Breast epithelium (tissue), 4 donors: Measurements from ENCODE around the gene FIP1L1. TPM values are rescaled to one million over a fixed set of nuclear protein-coding genes. Genes with fewer than 3 reads are reported as not detected.

ENCODE experiments used
- DNase-seq, 2 donors: peaks; one replicate each; pipeline ENCODE4 v3.0.0-alpha.2; 2019; ENCODE audit warnings: low spot score in 2 of 2
- H3K27ac ChIP-seq, 2 donors: fragments of 200-600 bp; sonication (generic) in 1 of 2; one replicate each; pipeline ENCODE4 v1.5.1; 2016 to 2019; ENCODE audit warnings: mild to moderate bottlenecking in 1 of 2
- H3K27me3 ChIP-seq, 2 donors: fragments of 200-600 bp; sonication (generic) in 1 of 2; one replicate each; pipeline versions ENCODE4 v1.5.1 to v1.6.0; 2017 to 2019; ENCODE audit warnings: control low read depth in 1 of 2, mild to moderate bottlenecking in 1 of 2
- H3K36me3 ChIP-seq: fragments of 200-600 bp; one replicate; pipeline ENCODE4 v1.5.1; 2019
- H3K4me1 ChIP-seq, 2 donors: fragments of 200-600 bp; sonication (generic); one replicate each; pipeline ENCODE4 v1.5.1; 2016 to 2019; ENCODE audit warnings: control low read depth in 1 of 2
- H3K4me3 ChIP-seq, 3 donors: fragments of 200-600 bp; sonication (generic); 1 replicate in 2 of 3; 2 replicates in 1 of 3; pipeline ENCODE4 v1.5.1; 2016 to 2019; ENCODE audit warnings: mild to moderate bottlenecking in 3 of 3, moderate library complexity in 2 of 3
- H3K9me3 ChIP-seq, 2 donors: fragments of 200-600 bp; sonication (generic) in 1 of 2; one replicate each; pipeline ENCODE4 v1.5.1; 2016 to 2019; ENCODE audit warnings: control low read depth in 1 of 2
- CTCF ChIP-seq, 3 donors: fragments of 450-650 bp; IDR thresholded peaks; one replicate each; pipeline ENCODE4 v1.5.1; 2016 to 2017; ENCODE audit warnings: antibody characterized with exemption in 3 of 3, mild to moderate bottlenecking in 3 of 3, moderate library complexity in 3 of 3
- POLR2A ChIP-seq: fragments of 450-650 bp; IDR thresholded peaks from one replicate; pipeline ENCODE4 v1.6.1; 2016; ENCODE audit warnings: antibody characterized with exemption, mild to moderate bottlenecking, moderate library complexity
- POLR2AphosphoS5 ChIP-seq, 3 donors: sonication (generic); formaldehyde crosslinking; IDR thresholded peaks; one replicate each; pipeline ENCODE4 v1.6.1; 2017; ENCODE audit warnings: antibody characterized with exemption in 3 of 3
- intact Hi-C: fragments of 100-400 bp; cut with DNase I; formaldehyde crosslinking; loops from one replicate; pipeline ENCODE4 v1.15.1; 2023; ENCODE audit warnings: low total_unique reads
- total RNA-seq, 3 donors: library from RNA; depleted of rRNA; stranded (reverse); fragments of >200 nt; gene quantifications; one replicate each; pipeline ENCODE4 v1.1.0, GENCODE V29; 2016

FIP1L1 gene
- total RNA-seq, 3 donors from 2014 or later = 43.7 to 67.5 (median 52.4) TPM

- H3K27me3 ChIP-seq = no peaks in the 10 kb centered on the region
- no peaks in the 10 kb centered on the region for H3K4me1 ChIP-seq
- H3K27ac ChIP-seq = no peak overlapping the region
- no peaks in the 10 kb centered on the region for H3K36me3 ChIP-seq
- no peak overlapping the region for H3K4me3 ChIP-seq
- intact Hi-C loops = no loop called here
- DNase-seq = no peak
- no peak for TF ChIP-seq POLR2A
- TF ChIP-seq POLR2AphosphoS5 (IDR thresholded peaks at IDR 0.05) = no peak
- TF ChIP-seq CTCF (IDR thresholded peaks at IDR 0.05) = no peak
- H3K9me3 ChIP-seq = no peaks in the 10 kb centered on the region
These were observed 49.9 kb downstream of the FIP1L1 start for GRCh38 chr4:53427366-53427765.

GRCh38 chr4:53431052-53431451 is 53.6 kb downstream of the FIP1L1 start:
- no peak for TF ChIP-seq POLR2A
- no peak for TF ChIP-seq POLR2AphosphoS5 (IDR thresholded peaks at IDR 0.05)
- no peak for TF ChIP-seq CTCF (IDR thresholded peaks at IDR 0.05)
- no peak for DNase-seq
- H3K4me1 ChIP-seq = no peaks in the 10 kb centered on the region
- intact Hi-C loops = no loop called here
- no peak overlapping the region for H3K4me3 ChIP-seq
- no peaks in the 10 kb centered on the region for H3K27me3 ChIP-seq
- H3K9me3 ChIP-seq = no peaks in the 10 kb centered on the region
- H3K27ac ChIP-seq = no peak overlapping the region
- no peaks in the 10 kb centered on the region for H3K36me3 ChIP-seq

GRCh38 chr4:53432528-53433424 is 55.3 kb downstream of the FIP1L1 start:
- TF ChIP-seq POLR2A = no peak
- no peak for TF ChIP-seq CTCF (IDR thresholded peaks at IDR 0.05)
- TF ChIP-seq POLR2AphosphoS5 (IDR thresholded peaks at IDR 0.05) = no peak
- Histone ChIP-seq H3K36me3 (no peaks in the 10 kb centered on the region), H3K27ac (no peak overlapping the region), H3K9me3 (no peaks in the 10 kb centered on the region), H3K4me1 (no peaks in the 10 kb centered on the region), H3K27me3 (no peaks in the 10 kb centered on the region), H3K4me3 (no peak overlapping the region)
- intact Hi-C loops = no loop called here
- no peak for DNase-seq

GRCh38 chr4:53436251-53436650 is 58.8 kb downstream of the FIP1L1 start:
- no peak for DNase-seq
- Histone ChIP-seq H3K4me1 (no peaks in the 10 kb centered on the region), H3K27me3 (no peaks in the 10 kb centered on the region), H3K9me3 (no peaks in the 10 kb centered on the region), H3K27ac (no peak overlapping the region), H3K36me3 (no peaks in the 10 kb centered on the region), H3K4me3 (no peak overlapping the region)
- TF ChIP-seq POLR2A (no peak), POLR2AphosphoS5 (IDR thresholded peaks at IDR 0.05) (no peak), CTCF (IDR thresholded peaks at IDR 0.05) (no peak)
- intact Hi-C loops = no loop called here

- Histone ChIP-seq H3K9me3 (no peaks in the 10 kb centered on the region), H3K27ac (no peak overlapping the region), H3K27me3 (no peaks in the 10 kb centered on the region), H3K4me1 (no peaks in the 10 kb centered on the region), H3K4me3 (no peak overlapping the region), H3K36me3 (no peaks in the 10 kb centered on the region)
- TF ChIP-seq CTCF (IDR thresholded peaks at IDR 0.05) = no peak
- TF ChIP-seq POLR2A = no peak
- TF ChIP-seq POLR2AphosphoS5 (IDR thresholded peaks at IDR 0.05) = no peak
- no peak for DNase-seq
- intact Hi-C loops = no loop called here
These were observed 64.1 kb downstream of the FIP1L1 start for GRCh38 chr4:53441564-53441963.
